Activated CD4-positive, alpha-beta memory T cell treated with anti-CD3 and anti-CD28 coated beads, Interleukin-2, amount 10 ng/mL, durations not matched to agents 7 days and 5 days (primary cell): ENCODE data around the gene MN1. TPM values are rescaled to one million over a fixed set of nuclear protein-coding genes. Genes with fewer than 3 reads are reported as not detected.

Experiments used
- CTCF ChIA-PET: fragments of 350-600 bp; sonication (Branson Sonifier 250); formaldehyde crosslinking; loops from one replicate; lab custom pipeline; 2021; ENCODE audit warnings: antibody characterized with exemption, inconsistent platforms; lab: Charles Lee
- POLR2A ChIA-PET: fragments of 350-600 bp; sonication (Branson Sonifier 250); formaldehyde crosslinking; loops from one replicate; lab custom pipeline; 2021; ENCODE audit warnings: antibody characterized with exemption; lab: Charles Lee
- DNase-seq: peaks from one replicate; pipeline ENCODE4 v3.0.0-alpha.2; 2020
- H3K27ac Mint-ChIP-seq: one replicate; pipeline ENCODE4 v1.8.0; 2021; ENCODE audit warnings: mild to moderate bottlenecking, mixed read lengths
- H3K27me3 Mint-ChIP-seq: one replicate; pipeline ENCODE4 v1.8.0; 2021; ENCODE audit warnings: mixed read lengths
- H3K36me3 Mint-ChIP-seq: one replicate; pipeline ENCODE4 v1.8.0; 2021; ENCODE audit warnings: low read depth, mixed read lengths
- H3K4me1 Mint-ChIP-seq: one replicate; pipeline ENCODE4 v1.8.0; 2021; ENCODE audit warnings: mixed read lengths
- H3K4me3 Mint-ChIP-seq: one replicate; pipeline ENCODE4 v1.8.0; 2021; ENCODE audit warnings: mild to moderate bottlenecking, mixed read lengths
- H3K9me3 Mint-ChIP-seq: one replicate; pipeline ENCODE4 v1.8.0; 2021; ENCODE audit warnings: mixed read lengths
- total RNA-seq, 2 experiments: library from RNA; stranded (reverse); gene quantifications; one replicate each; pipeline ENCODE4 v1.2.3, GENCODE V29; 2021

Gene MN1
- total RNA-seq, 2 experiments from 2014 or later, result 0.35 to 0.40 TPM

DNA sequence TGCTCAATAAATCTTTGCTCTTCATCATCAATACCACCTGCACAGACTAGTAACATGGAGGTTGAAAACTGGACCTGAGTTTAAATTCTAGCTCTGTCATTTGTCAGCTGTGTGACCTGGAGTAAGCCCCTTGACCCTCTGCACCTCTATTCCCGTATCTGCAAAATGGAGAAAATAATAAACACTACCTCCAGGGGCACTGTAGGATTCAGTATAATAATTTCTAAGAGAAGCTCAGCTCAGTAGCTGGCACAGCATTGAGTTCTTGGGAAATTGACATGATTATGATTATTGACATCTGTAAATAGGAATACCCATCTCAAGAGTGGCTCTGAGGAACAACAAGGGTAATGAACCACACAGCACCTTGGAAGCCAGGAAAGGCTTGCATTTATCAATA lies 78.4 kb downstream of the MN1 start:
- DNase-seq, result no peak
- Mint-ChIP-seq H3K4me3 (no peak overlapping the region), H3K9me3 (peaks cover 4% of the 10 kb centered on the region), H3K27ac (no peak overlapping the region), H3K27me3 (peaks cover 2% of the 10 kb centered on the region), H3K4me1 (no peaks in the 10 kb centered on the region), H3K36me3 (no peaks in the 10 kb centered on the region)
- ChIA-PET CTCF (no interaction called here), POLR2A (no interaction called here)

DNA sequence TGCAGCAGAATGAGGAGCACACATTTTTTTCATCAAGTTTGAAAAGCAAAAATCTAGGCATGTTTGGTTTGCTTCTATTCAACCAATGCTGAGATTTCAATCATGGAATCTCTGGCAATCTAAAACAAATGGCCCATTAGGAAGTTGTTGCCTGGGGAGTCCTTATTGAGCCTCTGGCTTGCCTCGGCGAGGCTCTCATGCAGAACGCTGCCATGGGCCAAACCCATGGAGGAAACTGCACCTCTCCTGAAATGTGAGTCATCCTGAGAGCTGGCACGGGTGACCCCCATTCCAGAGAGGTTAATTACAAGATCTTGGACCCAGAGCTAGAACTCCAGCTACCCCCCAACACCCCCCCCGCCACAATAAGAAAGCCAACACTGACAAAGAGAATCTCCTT lies 80.7 kb downstream of the MN1 start:
- DNase-seq, result no peak
- POLR2A ChIA-PET, result no interaction called here
- Mint-ChIP-seq H3K9me3 (peaks cover 6% of the 10 kb centered on the region), H3K27me3 (peaks cover 2% of the 10 kb centered on the region), H3K27ac (no peak overlapping the region), H3K36me3 (no peaks in the 10 kb centered on the region), H3K4me1 (no peaks in the 10 kb centered on the region), H3K4me3 (no peak overlapping the region)
- CTCF ChIA-PET, result no interaction called here

DNA sequence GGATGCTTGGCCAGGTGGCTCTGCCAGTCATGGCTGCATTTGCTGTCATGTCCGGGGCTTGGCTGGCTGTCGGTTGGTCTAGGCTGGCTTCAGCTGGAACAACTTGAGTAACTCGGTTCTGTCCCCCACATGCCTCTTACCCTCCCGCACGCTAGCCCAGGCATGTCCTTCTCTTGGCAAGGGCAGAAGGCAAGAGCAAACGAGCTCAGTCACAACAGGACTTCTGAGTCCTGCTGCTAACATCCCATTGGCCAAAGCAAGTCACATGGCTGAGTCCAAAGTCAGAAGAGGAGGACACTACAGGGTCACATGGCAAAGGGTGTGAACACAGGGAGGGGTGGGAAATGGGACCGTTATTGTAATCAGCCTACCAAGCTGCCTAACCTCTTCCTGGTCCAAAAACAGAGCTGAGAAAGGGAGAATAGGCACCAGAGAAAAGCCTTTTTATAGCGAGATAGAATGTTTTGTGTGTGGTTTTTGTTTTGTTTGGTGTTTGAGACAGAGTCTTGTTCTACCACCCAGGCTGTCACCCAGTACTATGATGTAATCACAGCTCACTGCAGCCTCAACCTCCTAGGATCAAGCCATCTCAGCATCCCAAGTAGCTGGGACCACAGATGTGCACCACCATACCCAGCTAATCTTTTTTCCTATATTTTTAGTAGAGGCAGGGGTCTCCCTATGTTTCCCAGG lies 81.9 kb downstream of the MN1 start:
- H3K4me1 Mint-ChIP-seq, result no peaks in the 10 kb centered on the region
- H3K9me3 Mint-ChIP-seq, result peaks cover 4% of the 10 kb centered on the region
- no peak for DNase-seq
- peaks cover 2% of the 10 kb centered on the region for H3K27me3 Mint-ChIP-seq
- ChIA-PET CTCF (no interaction called here), POLR2A (no interaction called here)
- H3K27ac Mint-ChIP-seq, result no peak overlapping the region
- H3K36me3 Mint-ChIP-seq, result no peaks in the 10 kb centered on the region
- H3K4me3 Mint-ChIP-seq, result no peak overlapping the region

DNA sequence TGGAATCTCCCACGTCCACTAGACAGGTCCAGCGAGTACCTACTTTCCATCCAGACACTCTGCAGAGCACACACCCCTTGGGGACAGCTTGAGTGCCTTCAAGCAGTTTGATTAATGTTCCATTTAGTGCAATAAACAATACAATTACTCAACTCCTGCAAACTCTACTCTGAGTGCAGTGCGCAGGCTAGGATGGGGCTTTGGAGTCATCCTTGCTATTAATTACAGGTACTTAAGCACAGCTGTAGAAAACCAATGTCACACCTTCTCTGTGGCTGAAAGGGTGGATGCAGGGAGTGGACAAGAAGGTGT lies 82.6 kb downstream of the MN1 start:
- Mint-ChIP-seq H3K4me1 (no peaks in the 10 kb centered on the region), H3K27me3 (peaks cover 2% of the 10 kb centered on the region), H3K27ac (no peak overlapping the region), H3K4me3 (no peak overlapping the region), H3K36me3 (no peaks in the 10 kb centered on the region), H3K9me3 (peaks cover 4% of the 10 kb centered on the region)
- ChIA-PET POLR2A (no interaction called here), CTCF (no interaction called here)
- DNase-seq, result no peak

DNA sequence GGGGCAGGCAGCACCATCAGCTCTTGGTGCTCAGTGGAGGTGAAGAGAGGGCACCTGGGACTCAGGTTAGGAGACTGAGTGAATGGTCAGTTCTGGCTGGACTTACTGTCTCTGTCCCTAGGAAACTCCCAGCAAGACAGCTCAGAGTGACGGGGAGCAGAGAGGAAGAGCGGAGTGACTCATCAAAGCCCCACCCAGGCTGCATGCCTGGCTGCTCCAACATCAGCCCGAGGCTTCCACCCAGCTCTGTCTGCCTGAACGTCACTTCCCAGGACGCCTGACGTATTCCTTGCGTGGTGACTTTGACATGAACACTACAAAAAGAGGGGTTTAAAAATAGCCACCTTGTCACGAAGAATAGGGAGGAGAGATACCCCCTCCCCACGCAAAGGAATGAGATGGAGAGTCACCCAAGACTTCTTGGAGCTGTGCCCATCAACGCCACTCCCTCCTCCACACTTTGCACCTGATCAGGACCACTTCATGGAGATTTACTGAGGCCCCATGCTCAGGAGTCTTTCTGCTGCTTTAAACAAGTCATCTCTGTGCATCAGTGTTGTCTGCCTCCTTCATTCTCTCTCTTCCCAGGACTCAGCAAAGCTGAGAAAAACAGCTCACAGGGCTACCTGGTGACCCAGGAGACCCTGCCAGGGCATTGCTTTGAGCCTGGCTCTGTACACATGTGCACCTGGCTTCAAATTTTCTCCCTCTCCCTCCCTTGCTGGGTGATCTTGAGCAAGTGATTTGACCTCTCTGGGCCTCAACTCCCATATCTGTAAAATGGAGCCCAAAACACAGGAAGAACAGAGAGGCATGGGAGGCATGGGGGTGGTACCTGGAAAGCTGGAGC lies 83.1 kb downstream of the MN1 start:
- Mint-ChIP-seq H3K4me1 (no peaks in the 10 kb centered on the region), H3K9me3 (peaks cover 2% of the 10 kb centered on the region)
- POLR2A ChIA-PET, result no interaction called here

DNA sequence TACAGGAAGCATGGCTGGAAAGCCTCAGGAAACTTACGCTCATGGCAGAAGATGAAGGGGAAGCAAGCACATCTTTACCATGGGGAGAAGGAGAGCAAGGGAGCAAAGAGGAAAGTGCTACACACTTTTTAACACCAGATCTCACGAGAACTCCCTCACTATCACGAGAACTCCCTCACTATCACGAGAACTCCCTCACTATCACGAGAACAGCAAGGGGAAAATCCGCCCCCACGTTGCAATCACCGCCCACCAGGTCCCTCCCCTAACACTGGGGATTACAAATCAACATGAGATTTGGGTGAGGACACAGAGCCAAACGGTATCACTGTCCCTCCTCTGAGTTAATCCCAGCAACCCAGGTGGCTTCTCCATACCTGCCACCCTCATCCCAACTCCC lies 84.5 kb downstream of the MN1 start:
- Mint-ChIP-seq H3K4me1 (no peaks in the 10 kb centered on the region), H3K4me3 (no peak overlapping the region), H3K27me3 (no peaks in the 10 kb centered on the region), H3K9me3 (peaks cover 2% of the 10 kb centered on the region), H3K36me3 (no peaks in the 10 kb centered on the region), H3K27ac (no peak overlapping the region)
- DNase-seq, result no peak
- ChIA-PET POLR2A (no interaction called here), CTCF (no interaction called here)

More for the DNA sequence above, 83.1 kb downstream of the MN1 start:
- CTCF ChIA-PET, result no interaction called here
- DNase-seq, result no peak
- Mint-ChIP-seq H3K36me3 (no peaks in the 10 kb centered on the region), H3K4me3 (no peak overlapping the region), H3K27ac (no peak overlapping the region), H3K27me3 (peaks cover 2% of the 10 kb centered on the region)

DNA sequence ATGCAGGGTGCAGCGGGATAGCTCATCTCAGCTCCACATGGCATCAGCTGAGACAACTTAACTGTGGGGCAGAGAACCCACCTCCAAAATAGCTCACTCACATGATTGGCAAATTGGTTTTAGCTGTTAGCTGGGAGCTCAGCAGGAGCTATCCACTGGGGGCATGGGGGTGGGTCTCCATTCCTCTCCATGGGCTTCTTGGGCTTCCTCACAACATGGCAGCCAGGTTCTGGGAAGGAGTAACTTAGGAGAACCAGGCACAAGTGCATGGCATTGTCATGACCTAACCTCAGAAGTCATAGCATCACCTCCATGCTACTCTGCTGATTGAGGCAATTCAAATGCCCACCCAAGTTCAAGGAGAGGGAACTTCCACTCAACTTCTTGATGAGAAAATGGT lies 85.5 kb downstream of the MN1 start:
- no peaks in the 10 kb centered on the region for H3K27me3 Mint-ChIP-seq
- no peak for DNase-seq
- no peak overlapping the region for H3K4me3 Mint-ChIP-seq
- H3K36me3 Mint-ChIP-seq, result no peaks in the 10 kb centered on the region
- ChIA-PET POLR2A (no interaction called here), CTCF (no interaction called here)
- no peak overlapping the region for H3K27ac Mint-ChIP-seq
- peaks cover 2% of the 10 kb centered on the region for H3K9me3 Mint-ChIP-seq
- no peaks in the 10 kb centered on the region for H3K4me1 Mint-ChIP-seq

DNA sequence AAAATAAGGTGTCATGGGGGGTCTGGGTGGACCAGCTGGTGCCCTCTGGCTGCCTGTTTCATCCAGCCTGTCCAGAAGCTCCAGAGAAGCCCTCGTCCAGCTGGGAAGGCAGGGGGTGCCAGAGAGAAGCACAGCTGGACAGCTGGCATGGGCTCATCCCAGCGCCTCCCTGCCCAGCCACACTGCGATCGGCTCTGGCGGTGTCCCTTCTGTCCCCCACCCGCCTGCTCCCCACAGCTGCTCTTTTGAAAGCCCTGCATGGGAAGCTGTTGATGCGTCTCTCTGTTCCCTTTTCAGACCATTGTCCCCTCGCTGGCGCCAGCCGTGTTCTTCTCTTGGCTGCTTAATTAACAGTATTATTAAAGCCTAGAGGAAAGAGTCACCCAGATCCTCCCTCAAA lies 86.5 kb downstream of the MN1 start:
- Mint-ChIP-seq H3K9me3 (peaks cover 2% of the 10 kb centered on the region), H3K4me1 (no peaks in the 10 kb centered on the region), H3K36me3 (no peaks in the 10 kb centered on the region), H3K27ac (no peak overlapping the region), H3K4me3 (no peak overlapping the region), H3K27me3 (no peaks in the 10 kb centered on the region)
- ChIA-PET CTCF (no interaction called here), POLR2A (no interaction called here)
- DNase-seq, result no peak

DNA sequence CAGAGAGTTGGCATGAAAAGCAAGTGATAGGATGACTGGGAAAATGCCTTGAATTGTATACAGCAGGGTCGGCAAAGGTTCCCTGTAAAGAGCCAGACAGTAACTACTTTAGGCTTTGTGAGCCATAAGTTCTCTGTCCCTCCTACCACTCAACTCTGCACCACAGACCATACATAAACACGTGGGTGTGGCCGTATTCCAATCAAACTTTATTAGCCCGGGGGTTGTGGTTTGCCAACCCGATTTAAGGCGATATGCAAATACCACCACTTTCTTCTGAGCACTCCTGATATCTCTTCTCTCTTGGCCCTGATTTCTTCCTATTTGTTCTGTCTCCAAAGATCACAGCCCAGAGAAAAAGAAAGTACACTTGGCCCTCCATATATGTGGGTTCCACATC lies 87.5 kb downstream of the MN1 start:
- ChIA-PET CTCF (no interaction called here), POLR2A (no interaction called here)
- H3K36me3 Mint-ChIP-seq, result no peaks in the 10 kb centered on the region
- no peak overlapping the region for H3K4me3 Mint-ChIP-seq
- no peak overlapping the region for H3K27ac Mint-ChIP-seq
- DNase-seq, result no peak
- H3K9me3 Mint-ChIP-seq, result peaks cover 2% of the 10 kb centered on the region
- no peaks in the 10 kb centered on the region for H3K27me3 Mint-ChIP-seq
- no peaks in the 10 kb centered on the region for H3K4me1 Mint-ChIP-seq

DNA sequence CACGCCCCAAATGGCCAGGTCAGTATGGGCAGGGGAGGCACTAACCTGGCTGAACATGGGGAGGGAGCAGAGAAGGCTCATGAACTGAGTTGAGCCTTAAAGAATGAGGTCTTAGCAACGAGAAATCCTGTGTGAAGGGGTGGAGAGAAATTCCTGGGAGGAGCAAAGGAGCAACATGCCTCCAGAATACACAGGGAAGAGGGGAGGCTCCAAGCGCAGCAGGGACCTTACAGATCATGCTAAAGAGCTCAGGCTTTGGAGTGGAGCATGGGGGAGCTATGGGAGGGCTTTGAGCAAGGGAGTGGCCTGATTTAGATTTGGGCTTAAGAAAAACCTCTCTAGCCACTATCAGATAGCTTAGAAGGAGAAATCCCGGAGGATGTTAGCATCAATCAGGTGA lies 88.1 kb downstream of the MN1 start:
- POLR2A ChIA-PET, result no interaction called here
- CTCF ChIA-PET, result no interaction called here
- peaks cover 2% of the 10 kb centered on the region for H3K9me3 Mint-ChIP-seq

DNA sequence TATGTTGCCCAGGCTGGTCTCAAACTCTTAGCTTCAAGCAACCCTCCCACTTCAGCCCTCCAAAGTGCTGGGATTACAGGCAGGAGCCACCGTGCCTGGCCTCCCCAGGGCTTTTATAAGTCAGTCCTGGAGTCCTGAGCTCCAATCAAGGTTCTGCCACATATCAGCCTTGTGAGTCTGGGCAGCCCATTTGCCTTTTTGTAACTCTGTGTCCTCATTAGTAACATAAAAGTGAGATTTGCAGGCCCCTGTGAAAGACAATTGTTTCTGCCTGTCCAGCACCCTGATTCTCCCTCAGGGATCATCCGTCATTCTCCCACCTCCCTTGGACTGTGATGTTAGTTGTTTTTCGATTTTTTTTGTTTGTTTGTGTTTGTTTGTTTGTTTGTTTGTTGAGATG lies 89.8 kb downstream of the MN1 start:
- H3K4me3 Mint-ChIP-seq, result no peak overlapping the region
- POLR2A ChIA-PET, result no interaction called here

More for the DNA sequence above, 88.1 kb downstream of the MN1 start:
- Mint-ChIP-seq H3K4me3 (no peak overlapping the region), H3K4me1 (no peaks in the 10 kb centered on the region), H3K36me3 (no peaks in the 10 kb centered on the region), H3K27ac (no peak overlapping the region), H3K27me3 (no peaks in the 10 kb centered on the region)
- DNase-seq, result no peak

DNA sequence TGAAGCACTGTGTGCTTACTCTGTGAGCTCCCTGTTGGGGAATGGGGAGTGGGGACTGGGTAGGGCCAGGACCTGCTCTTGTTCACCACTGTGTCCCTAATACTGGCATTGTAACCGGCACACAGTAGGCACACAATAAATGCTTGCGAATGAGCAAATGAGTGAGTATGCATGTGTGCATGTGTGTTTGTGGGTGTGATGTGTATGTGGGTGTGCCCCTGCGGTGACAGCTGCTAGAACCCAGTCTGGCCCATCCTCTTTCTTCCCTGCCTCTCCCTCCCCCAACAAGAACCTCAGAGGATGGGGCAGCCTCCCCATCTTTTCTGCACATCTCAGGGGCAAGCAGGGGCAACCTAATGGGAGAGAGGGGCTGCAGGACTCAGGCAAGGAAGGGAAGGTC lies 90.5 kb downstream of the MN1 start:
- no peak for DNase-seq
- Mint-ChIP-seq H3K4me3 (no peak overlapping the region), H3K27ac (no peak overlapping the region), H3K9me3 (no peaks in the 10 kb centered on the region), H3K27me3 (no peaks in the 10 kb centered on the region), H3K36me3 (no peaks in the 10 kb centered on the region), H3K4me1 (no peaks in the 10 kb centered on the region)
- ChIA-PET POLR2A (no interaction called here), CTCF (no interaction called here)

More for the DNA sequence above, 89.8 kb downstream of the MN1 start:
- Mint-ChIP-seq H3K36me3 (no peaks in the 10 kb centered on the region), H3K27me3 (no peaks in the 10 kb centered on the region), H3K9me3 (no peaks in the 10 kb centered on the region), H3K27ac (no peak overlapping the region), H3K4me1 (no peaks in the 10 kb centered on the region)
- CTCF ChIA-PET, result no interaction called here
- DNase-seq, result no peak

DNA sequence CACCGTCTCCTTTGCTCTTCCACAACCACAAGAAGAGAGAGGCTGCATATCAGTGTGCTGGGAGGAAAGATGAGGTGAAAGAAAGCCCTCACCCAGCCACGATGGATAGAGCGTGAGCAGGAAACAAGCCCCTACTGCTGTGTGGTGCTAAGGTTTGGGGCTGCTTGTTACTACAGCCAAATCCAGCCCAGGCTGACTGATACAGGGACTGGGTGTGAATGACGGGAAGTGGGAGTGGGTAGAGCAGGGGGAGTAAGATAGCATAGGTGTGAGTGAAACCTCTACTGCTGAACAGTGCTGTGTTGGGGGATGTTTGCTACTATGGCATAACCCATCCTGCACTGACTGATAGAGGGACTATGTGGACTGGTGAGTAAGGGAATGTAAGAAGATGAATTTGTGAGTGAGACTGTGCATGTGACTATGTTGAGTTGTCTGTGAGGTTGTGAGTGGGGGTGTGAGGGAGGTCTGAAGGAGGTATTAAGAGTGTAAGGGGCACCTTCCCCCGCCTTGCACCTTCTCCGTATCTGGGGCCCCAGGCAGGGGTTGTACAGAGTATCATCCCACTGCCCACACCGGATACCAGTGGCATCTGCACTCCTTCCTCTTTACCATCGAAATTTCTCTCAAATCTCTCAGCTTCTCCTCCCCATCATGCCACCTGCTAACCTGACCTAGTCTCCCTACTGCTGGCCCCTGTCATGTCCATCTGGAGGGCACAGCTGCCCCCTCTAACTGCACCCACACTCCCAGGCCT lies 91.5 kb downstream of the MN1 start:
- DNase-seq, result no peak
- Mint-ChIP-seq H3K4me1 (no peaks in the 10 kb centered on the region), H3K27ac (no peak overlapping the region), H3K4me3 (no peak overlapping the region), H3K36me3 (no peaks in the 10 kb centered on the region), H3K27me3 (no peaks in the 10 kb centered on the region), H3K9me3 (peaks cover 3% of the 10 kb centered on the region)
- CTCF ChIA-PET, result no interaction called here
- POLR2A ChIA-PET, result no interaction called here
